ENCODE measurements around the gene ATP5PF. TPM values are rescaled to one million over a fixed set of nuclear protein-coding genes. Genes with fewer than 3 reads are reported as not detected.
A peak's percentile ranks its signal among the peaks of the same experiment; 100 is the strongest.

ATP5PF gene
- total RNA-seq, 2 experiments from 2014 or later: 70.6 to 164 TPM

GRCh38 chr21:25737421-25737820 is 2.7 kb upstream of the ATP5PF start:
- Histone ChIP-seq H3K79me2 (ENCODE audit: insufficient read depth, low read depth, low read length) (peaks cover 85% of the 10 kb centered on the region), H3K27ac (ENCODE audit: low read depth, low read length, poor library complexity, severe bottlenecking) (peak overlapping the region; percentile 92), H2AFZ (ENCODE audit: low read length) (no peak overlapping the region), H4K20me1 (ENCODE audit: insufficient read depth, low read length) (peaks cover 14% of the 10 kb centered on the region; the same call in 1 of the 2 replicates), H3K9me3 (ENCODE audit: low read length) (no peaks in the 10 kb centered on the region), H3K4me1 (ENCODE audit: insufficient read depth, low read length, poor library complexity, severe bottlenecking) (peaks cover 51% of the 10 kb centered on the region), H3K4me3 (ENCODE audit: low read depth, low read length, poor library complexity, severe bottlenecking) (peak overlapping the region; percentile 85), H3K9me2 (ENCODE audit: insufficient read depth, low read length) (no peaks in the 10 kb centered on the region), H3K36me3 (ENCODE audit: insufficient read depth, low read length) (peaks cover 13% of the 10 kb centered on the region), H3K4me2 (ENCODE audit: low read length) (peak overlapping the region; percentile 96)
- POLR2A ChIA-PET: interaction anchor here (0.6 to 0.9 kb wide), 2 partner anchors 12 to 78 kb away, joined by 3 to 5 read pairs; no protein-coding TSS in a partner anchor
- TF ChIP-seq CTCF (conservative IDR thresholded peaks at IDR 0.05; ENCODE audit: low read length) (no peak), EZH2phosphoT487 (IDR thresholded peaks at IDR 0.05; ENCODE audit: borderline replicate concordance, low read depth, low read length) (no peak)
- intact Hi-C loops (cut with micrococcal nuclease; ENCODE audit: unreplicated experiment): loop anchor here (10.0 kb wide), 1 partner anchor 163 kb away; no protein-coding TSS in a partner anchor
- DNase-seq (ENCODE audit: low spot score): peak; percentile 20
- CTCF ChIA-PET (ENCODE audit: unreplicated experiment): no interaction called here
- BruUV-seq (replicated peaks): no TSS peak

- Histone ChIP-seq H3K27ac (ENCODE audit: low read depth, low read length, poor library complexity, severe bottlenecking) (peak overlapping the region; percentile 92), H3K79me2 (ENCODE audit: insufficient read depth, low read depth, low read length) (peaks cover 90% of the 10 kb centered on the region), H3K4me2 (ENCODE audit: low read length) (peak overlapping the region; percentile 96), H3K9me3 (ENCODE audit: low read length) (no peaks in the 10 kb centered on the region), H3K36me3 (ENCODE audit: insufficient read depth, low read length) (peaks cover 17% of the 10 kb centered on the region), H3K4me3 (ENCODE audit: low read depth, low read length, poor library complexity, severe bottlenecking) (peak overlapping the region; percentile 85), H3K4me1 (ENCODE audit: insufficient read depth, low read length, poor library complexity, severe bottlenecking) (peaks cover 56% of the 10 kb centered on the region), H2AFZ (ENCODE audit: low read length) (peak overlapping the region; percentile 58; the same call in 1 of the 2 replicates), H4K20me1 (ENCODE audit: insufficient read depth, low read length) (peaks cover 14% of the 10 kb centered on the region; the same call in 1 of the 2 replicates), H3K9me2 (ENCODE audit: insufficient read depth, low read length) (no peaks in the 10 kb centered on the region)
- peak; percentile 82 for DNase-seq (ENCODE audit: low spot score)
- BruUV-seq (replicated peaks): no TSS peak
- CTCF ChIA-PET (ENCODE audit: unreplicated experiment): no interaction called here
- POLR2A ChIA-PET: interaction anchor here (0.5 to 2.8 kb wide), 9 partner anchors 9 to 232 kb away, joined by 3 to 16 read pairs (median 4); partner anchors contain the start of gene JAM2
- intact Hi-C loops (cut with micrococcal nuclease; ENCODE audit: unreplicated experiment): loop anchor here (1.0 to 10.0 kb wide), 4 partner anchors 97 to 231 kb away; partner anchors contain the start of genes JAM2 and MRPL39
- TF ChIP-seq CTCF (conservative IDR thresholded peaks at IDR 0.05; ENCODE audit: low read length) (no peak), EZH2phosphoT487 (IDR thresholded peaks at IDR 0.05; ENCODE audit: borderline replicate concordance, low read depth, low read length) (no peak)
Observed at GRCh38 chr21:25735646-25736597, 1.2 kb upstream of the ATP5PF start.
